GM12878 (cell line): Measurements from ENCODE around the gene RHEBL1. TPM values are rescaled to one million over a fixed set of nuclear protein-coding genes. Genes with fewer than 3 reads are reported as not detected.

ENCODE experiments used
- ATAC-seq: fragments of 200-7000 bp; cut with Tn5 transposase; 3 replicates; pipeline ENCODE4 v1.9.1; 2020; ENCODE audit warnings: mild to moderate bottlenecking, moderate library complexity
- BruUV-seq: library from RNA; stranded (reverse); fragments of 400-500 nt; replicated peaks from 2 replicates; lab custom pipeline; 2021; lab: Mats Ljungman, UMichigan
- CTCF ChIA-PET: fragments of 300-600 bp; sonication (Branson Sonifier 250); formaldehyde crosslinking; extraction: SDS; loops from one replicate; lab custom pipeline; 2021; ENCODE audit warnings: inconsistent platforms; lab: Yijun Ruan, JAX
- POLR2A ChIA-PET: fragments of 350-600 bp; formaldehyde crosslinking; extraction: SDS; loops from one replicate; lab custom pipeline; 2021; ENCODE audit warnings: inconsistent platforms; lab: Charles Lee
- RAD21 ChIA-PET: fragments of 300-600 bp; sonication (Branson Sonifier 250); formaldehyde crosslinking; loops from one replicate; lab custom pipeline; 2023; ENCODE audit warnings: antibody characterized with exemption; ENCODE audit not compliant: unreplicated experiment; lab: Charles Lee
- SMC1A ChIA-PET: fragments of 300-600 bp; sonication (Branson Sonifier 250); formaldehyde crosslinking; loops from one replicate; lab custom pipeline; 2023; ENCODE audit not compliant: unreplicated experiment, uncharacterized antibody; lab: Charles Lee
- DNase-seq: peaks from one replicate; pipeline ENCODE4 v3.0.0-alpha.2; 2011; ENCODE audit warnings: low read depth, low spot score
- FAIRE-seq: peaks from 3 replicates; lab custom pipeline; 2011; peaks lifted over from hg19 to GRCh38; lab: Jason Lieb, UNC
- H2AFZ ChIP-seq: 2 replicates; pipeline ENCODE4 v1.6.0; 2011; ENCODE audit warnings: low read depth, low read length, control low read depth; ENCODE audit not compliant: control insufficient read depth
- H3K27ac ChIP-seq: 2 replicates; pipeline ENCODE4 v1.5.1; 2011; ENCODE audit warnings: control low read depth; ENCODE audit not compliant: control insufficient read depth, insufficient read depth
- H3K27me3 ChIP-seq, 2 experiments: replicated peaks in 1 of 2; 2 replicates each; pipeline versions ENCODE4 v1.6.0 to v1.6.1; 2011; ENCODE audit warnings: low read length in 1 of 2; ENCODE audit not compliant: control insufficient read depth in 2 of 2, insufficient read depth in 2 of 2
- H3K36me3 ChIP-seq, 2 experiments: 2 replicates each; pipeline ENCODE4 v1.5.1; 2011; ENCODE audit warnings: low read length in 1 of 2; ENCODE audit not compliant: control insufficient read depth in 2 of 2, insufficient read depth in 2 of 2
- H3K4me1 ChIP-seq: 2 replicates; pipeline ENCODE4 v1.6.1; 2011; ENCODE audit warnings: mild to moderate bottlenecking, low read length, moderate library complexity, mixed read lengths; ENCODE audit not compliant: control insufficient read depth, insufficient read depth
- H3K4me2 ChIP-seq: 2 replicates; pipeline ENCODE4 v1.6.0; 2011; ENCODE audit warnings: control low read depth; ENCODE audit not compliant: control insufficient read depth, insufficient read depth
- H3K4me3 ChIP-seq: fragments of 200-600 bp; sonication (generic); 2 replicates; pipeline ENCODE4 v1.5.1; 2016
- H3K79me2 ChIP-seq: 2 replicates; pipeline ENCODE4 v1.6.0; 2011; ENCODE audit warnings: low read length; ENCODE audit not compliant: control insufficient read depth, insufficient read depth
- H3K9ac ChIP-seq: 2 replicates; pipeline ENCODE4 v1.8.0; 2011; ENCODE audit warnings: low read length, control low read depth, mixed read lengths; ENCODE audit not compliant: control insufficient read depth, insufficient read depth
- H3K9me3 ChIP-seq: replicated peaks from 3 replicates; pipeline ENCODE4 v1.5.1; 2011; ENCODE audit warnings: mild to moderate bottlenecking, low read length; ENCODE audit not compliant: control insufficient read depth, insufficient read depth
- H4K20me1 ChIP-seq: 2 replicates; pipeline ENCODE4 v1.6.0; 2011; ENCODE audit not compliant: control insufficient read depth, insufficient read depth
- BACH1 ChIP-seq: fragments of 450-650 bp; IDR thresholded peaks from 2 replicates; pipeline ENCODE4 v1.6.1; 2017; ENCODE audit warnings: mild to moderate bottlenecking, borderline replicate concordance
- BHLHE40 ChIP-seq, 2 experiments: fragments of 450-650 bp in 1 of 2; IDR thresholded peaks; 2 replicates each; pipeline ENCODE4 v1.6.1; 2011 to 2017; ENCODE audit warnings: low read depth in 2 of 2, borderline replicate concordance in 1 of 2, improper control_type of control experiment in 1 of 2, low read length in 1 of 2, mild to moderate bottlenecking in 1 of 2
- DPF2 ChIP-seq: fragments of 450-650 bp; IDR thresholded peaks from 2 replicates; pipeline ENCODE4 v1.6.1; 2017; ENCODE audit warnings: mild to moderate bottlenecking
- GATAD2B ChIP-seq: fragments of 450-650 bp; conservative IDR thresholded peaks from 2 replicates; pipeline ENCODE4 v1.6.1; 2017; ENCODE audit warnings: low read depth, mild to moderate bottlenecking, moderate library complexity
- HDAC2 ChIP-seq: fragments of 200-600 bp; sonication (generic); IDR thresholded peaks from 2 replicates; pipeline ENCODE4 v1.6.1; 2017
- JUND ChIP-seq: IDR thresholded peaks from 2 replicates; pipeline ENCODE4 v1.6.1; 2012; ENCODE audit warnings: low read depth, mild to moderate bottlenecking, low read length, improper control_type of control experiment, moderate library complexity
- MTA2 ChIP-seq: fragments of 450-650 bp; IDR thresholded peaks from 2 replicates; pipeline ENCODE4 v1.6.1; 2016; ENCODE audit warnings: low read depth, mild to moderate bottlenecking, moderate library complexity
- NFYB ChIP-seq: IDR thresholded peaks from 2 replicates; pipeline ENCODE4 v1.6.1; 2011; ENCODE audit warnings: low read depth, mild to moderate bottlenecking, low read length, improper control_type of control experiment, moderate library complexity; ENCODE audit not compliant: insufficient read depth
- PML ChIP-seq: IDR thresholded peaks from 2 replicates; pipeline ENCODE4 v1.6.1; 2012; ENCODE audit warnings: low read length, inconsistent platforms
- POU2F2 ChIP-seq: IDR thresholded peaks from 3 replicates; pipeline ENCODE4 v1.6.1; 2011; ENCODE audit warnings: low read depth, mild to moderate bottlenecking, low read length, borderline replicate concordance
- SREBF1 ChIP-seq: IDR thresholded peaks from 2 replicates; pipeline ENCODE4 v1.6.1; 2012; ENCODE audit warnings: mild to moderate bottlenecking, low read length
- TARDBP ChIP-seq: IDR thresholded peaks from 2 replicates; pipeline ENCODE4 v1.6.1; 2016; ENCODE audit warnings: borderline replicate concordance
- ZNF217 ChIP-seq: fragments of 450-650 bp; IDR thresholded peaks from 2 replicates; pipeline ENCODE4 v1.6.1; 2017; ENCODE audit warnings: antibody characterized with exemption, mild to moderate bottlenecking
- ZNF384 ChIP-seq: IDR thresholded peaks from 2 replicates; pipeline ENCODE4 v1.6.1; 2012; ENCODE audit warnings: low read depth, mild to moderate bottlenecking, low read length, improper control_type of control experiment, borderline replicate concordance
- ZZZ3 ChIP-seq: IDR thresholded peaks from 2 replicates; pipeline ENCODE4 v1.6.1; 2011; ENCODE audit warnings: low read depth; ENCODE audit not compliant: control insufficient read depth, insufficient read length
- WGBS: methylation state at CpG from one replicate; pipeline ENCODE4 v1.1.6; 2016; ENCODE audit warnings: low lambda C conversion rate; ENCODE audit not compliant: insufficient replicate concordance, insufficient coverage; ENCODE audit errors: missing lambda C conversion rate; 5-methylcytosine and 5-hydroxymethylcytosine counted together
- in situ Hi-C: fragments of 300-500 bp; cut with MboI; formaldehyde crosslinking; loops from 9 replicates; pipeline ENCODE4 v1.14.3; 2018; ENCODE audit warnings: mixed read lengths
- intact Hi-C: fragments of 100-400 bp; cut with micrococcal nuclease; formaldehyde crosslinking; loops from one replicate; pipeline ENCODE4 v1.14.2; 2022; ENCODE audit not compliant: unreplicated experiment
- polyA plus RNA-seq, 11 experiments: library from polyadenylated mRNA; depleted of rRNA in 4 of 11; unstranded in 6 of 11; stranded (reverse) in 5 of 11; fragments of >200 nt; fragmentation: Nextera tagmentation in 4 of 11; fragmentation: Illumina TruSeq in 1 of 11; extraction: Ambion mirVana in 4 of 11; extraction: Trizol in 1 of 11; gene quantifications; 1 replicate in 1 of 11; 2 replicates in 10 of 11; pipeline versions ENCODE4 v1.2.1 to v1.2.3, GENCODE V29; 2011 to 2016; ENCODE audit warnings: inconsistent platforms in 2 of 11, missing spikeins in 2 of 11, low read depth in 1 of 11
- total RNA-seq, 4 experiments: library from RNA; depleted of rRNA in 3 of 4; stranded (reverse); fragments of >200 nt in 3 of 4; fragmentation: Illumina TruSeq in 1 of 4; extraction: Trizol in 1 of 4; gene quantifications; 2 replicates each; pipeline versions ENCODE4 v1.2.1 to v1.2.3, GENCODE V29; 2013 to 2021
- TF ChIP-seq, protein P1 (sequence below): fragments of 450-650 bp; IDR thresholded peaks from 2 replicates; pipeline ENCODE4 v1.6.1; 2017; ENCODE audit warnings: low read depth, mild to moderate bottlenecking, moderate library complexity
- TF ChIP-seq, protein P2 (sequence below): IDR thresholded peaks from 2 replicates; pipeline ENCODE4 v1.6.1; 2012; ENCODE audit warnings: improper control_type of control experiment, low read depth, low read length; ENCODE audit not compliant: insufficient replicate concordance

The RHEBL1 gene
- total and polyA plus RNA-seq, 10 of the 15 experiments (the other 5 are each of a cell fraction or from before 2014, with no cell fraction given) = 5.9 to 18.7 (median 12.0) TPM

DNA sequence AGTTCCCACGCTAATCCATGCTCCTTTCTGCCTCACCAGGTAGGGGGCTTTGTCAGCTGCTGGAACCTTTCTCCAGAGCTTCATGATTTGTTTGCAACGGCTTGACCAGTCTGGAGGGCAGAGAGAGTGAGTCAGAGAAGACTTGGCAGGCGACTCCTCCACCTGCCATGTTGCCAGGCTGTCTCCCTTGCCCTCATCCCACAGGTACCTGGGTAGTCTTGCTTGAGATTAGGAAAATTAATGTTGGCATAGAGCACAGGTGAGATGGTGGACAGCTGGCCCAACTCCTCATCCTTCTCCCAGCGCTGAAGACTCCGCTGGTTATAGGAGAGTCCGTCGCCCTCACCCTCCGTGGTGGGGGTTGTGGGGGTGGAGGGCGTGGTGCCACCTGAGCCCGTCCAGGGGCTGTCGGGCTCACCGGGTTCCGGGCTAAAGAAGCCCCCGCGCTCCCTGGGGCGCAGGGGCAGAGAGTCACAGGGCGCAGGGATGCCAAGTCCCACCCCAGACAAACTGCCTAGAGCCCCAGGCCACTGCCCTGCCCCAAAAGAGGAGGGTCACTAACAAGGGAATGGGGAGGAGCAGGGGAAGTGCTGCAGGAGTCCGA lies 27.8 kb downstream of the RHEBL1 start:
- Histone ChIP-seq H3K79me2 (no peaks in the 10 kb centered on the region), H3K27me3 (no peaks in the 10 kb centered on the region), H3K27ac (no peak overlapping the region), H3K4me2 (no peak overlapping the region), H3K4me3 (no peak overlapping the region), H3K9me3 (no peaks in the 10 kb centered on the region), H4K20me1 (no peaks in the 10 kb centered on the region), H3K4me1 (no peaks in the 10 kb centered on the region), H2AFZ (no peak overlapping the region), H3K9ac (no peak overlapping the region), H3K36me3 (peaks cover 39 to 76% of the 10 kb centered on the region in 2 experiments)
- intact Hi-C loops = no loop called here
- ATAC-seq (no peak), FAIRE-seq (no peak), DNase-seq (no peak)
- ChIA-PET CTCF (interaction anchor here (1.2 to 4.4 kb wide), 3 partner anchors 25 to 54 kb away, joined by 3 to 44 read pairs (median 9); partner anchors contain the start of genes DDN and PRKAG1), SMC1A (no interaction called here), POLR2A (no interaction called here), RAD21 (interaction anchor here (2.7 kb wide), 1 partner anchor 45 kb away, joined by 14 read pairs; no protein-coding TSS in a partner anchor)
- in situ Hi-C loops = no loop called here
- no TSS peak for BruUV-seq
- 95% methylated on average over 18 of the region's 18 CpGs for WGBS
- TF ChIP-seq JUND (no peak), ZZZ3 (no peak), BHLHE40 (IDR thresholded peaks at IDR 0.05; ENCODE audit: borderline replicate concordance in 1 of 2, low read depth in 2 of 2, low read length in 1 of 2) (no peak), ZNF384 (no peak), BACH1 (no peak), DPF2 (no peak), POU2F2 (no peak), PML (no peak), ZNF217 (no peak), TARDBP (no peak), SREBF1 (no peak), GATAD2B (no peak), NFYB (no peak), MTA2 (no peak), HDAC2 (no peak)
- TF ChIP-seq, protein P1, sequence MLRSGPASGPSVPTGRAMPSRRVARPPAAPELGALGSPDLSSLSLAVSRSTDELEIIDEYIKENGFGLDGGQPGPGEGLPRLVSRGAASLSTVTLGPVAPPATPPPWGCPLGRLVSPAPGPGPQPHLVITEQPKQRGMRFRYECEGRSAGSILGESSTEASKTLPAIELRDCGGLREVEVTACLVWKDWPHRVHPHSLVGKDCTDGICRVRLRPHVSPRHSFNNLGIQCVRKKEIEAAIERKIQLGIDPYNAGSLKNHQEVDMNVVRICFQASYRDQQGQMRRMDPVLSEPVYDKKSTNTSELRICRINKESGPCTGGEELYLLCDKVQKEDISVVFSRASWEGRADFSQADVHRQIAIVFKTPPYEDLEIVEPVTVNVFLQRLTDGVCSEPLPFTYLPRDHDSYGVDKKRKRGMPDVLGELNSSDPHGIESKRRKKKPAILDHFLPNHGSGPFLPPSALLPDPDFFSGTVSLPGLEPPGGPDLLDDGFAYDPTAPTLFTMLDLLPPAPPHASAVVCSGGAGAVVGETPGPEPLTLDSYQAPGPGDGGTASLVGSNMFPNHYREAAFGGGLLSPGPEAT = no peak
- TF ChIP-seq, protein P2, sequence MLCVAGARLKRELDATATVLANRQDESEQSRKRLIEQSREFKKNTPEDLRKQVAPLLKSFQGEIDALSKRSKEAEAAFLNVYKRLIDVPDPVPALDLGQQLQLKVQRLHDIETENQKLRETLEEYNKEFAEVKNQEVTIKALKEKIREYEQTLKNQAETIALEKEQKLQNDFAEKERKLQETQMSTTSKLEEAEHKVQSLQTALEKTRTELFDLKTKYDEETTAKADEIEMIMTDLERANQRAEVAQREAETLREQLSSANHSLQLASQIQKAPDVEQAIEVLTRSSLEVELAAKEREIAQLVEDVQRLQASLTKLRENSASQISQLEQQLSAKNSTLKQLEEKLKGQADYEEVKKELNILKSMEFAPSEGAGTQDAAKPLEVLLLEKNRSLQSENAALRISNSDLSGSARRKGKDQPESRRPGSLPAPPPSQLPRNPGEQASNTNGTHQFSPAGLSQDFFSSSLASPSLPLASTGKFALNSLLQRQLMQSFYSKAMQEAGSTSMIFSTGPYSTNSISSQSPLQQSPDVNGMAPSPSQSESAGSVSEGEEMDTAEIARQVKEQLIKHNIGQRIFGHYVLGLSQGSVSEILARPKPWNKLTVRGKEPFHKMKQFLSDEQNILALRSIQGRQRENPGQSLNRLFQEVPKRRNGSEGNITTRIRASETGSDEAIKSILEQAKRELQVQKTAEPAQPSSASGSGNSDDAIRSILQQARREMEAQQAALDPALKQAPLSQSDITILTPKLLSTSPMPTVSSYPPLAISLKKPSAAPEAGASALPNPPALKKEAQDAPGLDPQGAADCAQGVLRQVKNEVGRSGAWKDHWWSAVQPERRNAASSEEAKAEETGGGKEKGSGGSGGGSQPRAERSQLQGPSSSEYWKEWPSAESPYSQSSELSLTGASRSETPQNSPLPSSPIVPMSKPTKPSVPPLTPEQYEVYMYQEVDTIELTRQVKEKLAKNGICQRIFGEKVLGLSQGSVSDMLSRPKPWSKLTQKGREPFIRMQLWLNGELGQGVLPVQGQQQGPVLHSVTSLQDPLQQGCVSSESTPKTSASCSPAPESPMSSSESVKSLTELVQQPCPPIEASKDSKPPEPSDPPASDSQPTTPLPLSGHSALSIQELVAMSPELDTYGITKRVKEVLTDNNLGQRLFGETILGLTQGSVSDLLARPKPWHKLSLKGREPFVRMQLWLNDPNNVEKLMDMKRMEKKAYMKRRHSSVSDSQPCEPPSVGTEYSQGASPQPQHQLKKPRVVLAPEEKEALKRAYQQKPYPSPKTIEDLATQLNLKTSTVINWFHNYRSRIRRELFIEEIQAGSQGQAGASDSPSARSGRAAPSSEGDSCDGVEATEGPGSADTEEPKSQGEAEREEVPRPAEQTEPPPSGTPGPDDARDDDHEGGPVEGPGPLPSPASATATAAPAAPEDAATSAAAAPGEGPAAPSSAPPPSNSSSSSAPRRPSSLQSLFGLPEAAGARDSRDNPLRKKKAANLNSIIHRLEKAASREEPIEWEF = no peak
